ENCODE results near the gene RTN4R.

RTN4R gene

GRCh38 chr22:20226760-20227350 is 41.3 kb downstream of the RTN4R start:
- no peak for FAIRE-seq

GRCh38 chr22:20226077-20226716 is 41.9 kb downstream of the RTN4R start:
- FAIRE-seq = no peak

DNA sequence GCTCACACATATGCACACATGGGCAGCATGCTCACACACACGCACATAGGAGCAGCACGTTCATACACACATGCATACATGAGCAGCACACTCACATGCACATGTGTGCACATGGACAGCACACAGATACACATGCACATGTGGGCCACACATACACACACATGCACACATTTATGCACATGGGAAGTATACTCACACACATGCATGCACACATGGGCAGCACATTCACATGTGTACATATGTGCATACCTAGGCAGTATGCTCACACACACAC is 42.5 kb downstream of the RTN4R start:
- no peak for FAIRE-seq

DNA sequence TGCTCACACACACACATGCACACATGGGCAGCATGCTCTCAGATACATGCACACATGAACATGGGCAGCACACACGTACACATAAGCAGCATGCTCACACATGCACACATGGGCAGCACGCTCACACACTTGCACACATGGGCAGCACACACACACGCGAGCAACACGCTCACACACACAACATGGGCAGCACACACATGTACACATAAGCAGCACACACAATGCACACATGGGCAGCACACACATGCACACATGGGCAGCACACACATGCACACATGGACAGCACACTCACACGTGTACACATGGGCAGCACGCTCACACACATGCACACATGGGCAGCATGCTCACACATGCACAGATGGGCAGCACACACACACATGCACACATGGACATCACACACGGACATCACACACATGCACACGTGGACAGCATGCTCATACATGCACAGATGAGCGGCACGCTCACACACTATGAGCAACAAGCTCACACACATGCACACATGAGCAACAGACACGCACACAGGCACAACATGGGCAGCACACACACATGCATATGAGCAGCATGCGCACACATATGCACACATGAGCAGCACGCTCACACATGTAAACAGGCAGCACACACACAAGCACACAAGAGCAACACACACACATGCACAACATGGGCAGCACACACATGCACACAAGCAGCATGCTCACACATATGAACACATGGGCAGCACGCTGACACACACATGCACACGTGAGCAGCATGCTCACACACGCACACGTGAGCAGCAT is 43.0 kb downstream of the RTN4R start:
- no peak for FAIRE-seq

DNA sequence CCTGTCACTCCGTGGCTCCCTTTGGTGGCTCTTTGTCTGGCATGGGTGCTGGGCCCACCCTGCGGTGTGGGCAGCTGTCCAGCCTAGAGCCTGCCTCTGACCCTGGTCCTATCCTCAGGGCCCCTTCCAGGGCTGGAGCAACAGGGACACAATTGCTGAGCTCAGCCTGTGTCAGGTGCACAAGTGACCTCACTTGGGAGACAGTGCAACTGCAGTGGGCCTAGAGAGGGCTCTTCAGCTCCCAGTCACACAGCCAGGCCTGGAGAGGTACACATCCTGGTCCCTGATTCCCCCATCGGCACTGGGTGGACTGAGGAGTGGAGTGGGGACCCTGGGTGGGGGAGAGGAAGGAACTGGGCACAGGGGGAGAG is 43.9 kb downstream of the RTN4R start:
- FAIRE-seq = no peak

DNA sequence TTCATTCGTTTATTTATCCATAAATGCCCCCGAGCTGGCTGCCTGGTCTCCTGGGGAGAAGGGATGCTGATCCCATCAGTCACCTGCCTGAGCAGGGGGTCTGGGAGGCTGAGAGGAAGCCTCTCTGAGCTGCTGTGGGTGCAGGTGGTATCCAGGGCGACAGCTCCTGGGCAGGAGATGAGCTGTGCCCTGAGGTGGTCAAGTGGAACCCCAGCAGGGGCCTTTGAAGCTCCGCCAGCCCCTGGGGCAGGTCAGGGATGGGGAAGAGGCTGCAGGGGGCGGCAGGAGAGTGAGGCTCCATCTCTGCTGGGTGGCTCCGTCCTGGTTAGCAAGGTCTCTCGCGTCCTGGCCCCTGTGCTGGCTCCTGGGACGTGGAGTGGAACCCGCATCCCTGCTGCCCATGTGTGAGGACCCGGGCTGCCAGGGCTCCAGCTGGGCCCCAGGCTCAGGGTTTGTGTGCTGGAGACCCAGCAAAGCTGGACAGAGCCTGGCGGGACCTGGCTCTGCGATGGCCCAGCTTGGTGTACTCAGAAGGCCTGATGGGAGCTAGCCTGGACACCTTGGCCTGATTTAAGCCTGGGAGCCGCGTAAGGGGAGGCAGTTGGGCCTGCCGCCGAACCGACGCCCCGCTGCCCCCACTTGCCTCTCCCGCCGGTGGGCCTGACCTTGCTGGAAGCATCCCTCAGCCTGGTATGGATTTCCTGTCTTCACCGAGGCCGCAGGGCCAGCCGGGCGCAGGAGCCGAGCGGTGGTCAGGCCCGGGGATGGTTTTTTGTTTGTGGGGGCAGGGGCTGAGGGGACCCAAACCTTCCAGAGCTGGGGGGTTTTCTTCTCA is 44.5 kb downstream of the RTN4R start:
- FAIRE-seq = no peak

- FAIRE-seq = no peak
These were observed 45.2 kb downstream of the RTN4R start for GRCh38 chr22:20222764-20223420.

DNA sequence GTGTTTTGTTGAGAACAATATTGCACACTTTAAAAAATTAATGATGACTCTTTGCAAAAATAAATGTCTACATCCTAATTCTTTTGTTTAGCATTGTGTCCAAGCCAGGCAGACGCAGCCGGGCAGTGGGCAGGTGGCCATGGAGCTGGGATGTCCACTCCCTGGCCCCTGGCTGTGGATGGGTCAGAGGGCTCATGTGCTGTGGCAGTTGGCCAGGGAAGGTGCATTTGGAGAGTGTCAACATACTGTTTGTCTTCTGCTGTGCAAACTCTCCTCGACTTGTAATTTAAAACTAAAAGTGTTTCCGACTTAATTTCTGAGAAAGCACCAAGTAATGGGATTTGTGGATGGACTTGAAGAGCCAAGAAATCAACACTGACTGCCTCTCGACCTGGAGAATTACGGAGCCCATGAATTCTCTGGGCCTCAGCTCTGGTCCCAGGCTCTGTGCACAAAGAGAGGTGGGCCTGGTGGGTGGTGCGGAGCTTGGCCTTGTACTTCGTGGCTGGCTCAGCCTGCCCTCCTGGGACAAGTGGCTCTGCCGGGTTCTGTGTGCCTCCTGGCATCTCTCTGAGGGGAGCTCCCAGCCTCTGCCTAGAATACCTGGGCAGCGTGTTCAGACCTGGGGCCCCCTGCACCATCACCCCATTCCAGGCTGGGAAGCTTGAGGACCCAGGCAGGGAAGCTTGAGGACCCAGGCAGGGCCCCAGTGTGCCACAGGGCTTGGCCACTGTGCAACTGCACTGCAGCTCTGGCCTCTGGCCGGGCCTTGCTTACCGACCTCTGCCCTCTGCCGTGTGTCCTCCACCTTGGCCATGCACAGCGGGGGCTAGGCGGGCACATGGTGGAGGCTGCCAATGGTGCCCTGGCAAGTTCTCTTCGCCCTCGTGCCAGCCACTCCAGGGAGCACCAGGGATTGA is 46.4 kb downstream of the RTN4R start:
- FAIRE-seq = no peak

DNA sequence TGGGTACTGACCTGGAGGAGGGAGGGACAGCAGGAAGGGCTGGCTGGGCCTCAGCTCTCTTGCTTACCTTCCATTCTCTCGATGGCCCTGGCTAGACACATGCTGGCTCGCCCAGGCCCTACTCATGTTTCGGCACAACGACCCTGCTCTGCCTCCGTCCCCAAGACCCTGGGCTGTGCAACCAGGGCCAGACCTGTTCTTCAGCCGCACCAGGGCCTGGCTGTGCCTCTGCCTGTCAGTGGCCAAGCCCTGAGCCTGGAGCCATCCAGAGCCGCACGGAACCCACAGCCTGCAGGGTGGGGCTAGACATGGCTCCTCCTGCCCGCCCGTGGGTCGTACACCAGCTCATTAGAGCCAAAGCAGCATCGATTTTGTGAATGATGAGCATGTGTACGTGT is 47.5 kb downstream of the RTN4R start:
- no peak for FAIRE-seq

DNA sequence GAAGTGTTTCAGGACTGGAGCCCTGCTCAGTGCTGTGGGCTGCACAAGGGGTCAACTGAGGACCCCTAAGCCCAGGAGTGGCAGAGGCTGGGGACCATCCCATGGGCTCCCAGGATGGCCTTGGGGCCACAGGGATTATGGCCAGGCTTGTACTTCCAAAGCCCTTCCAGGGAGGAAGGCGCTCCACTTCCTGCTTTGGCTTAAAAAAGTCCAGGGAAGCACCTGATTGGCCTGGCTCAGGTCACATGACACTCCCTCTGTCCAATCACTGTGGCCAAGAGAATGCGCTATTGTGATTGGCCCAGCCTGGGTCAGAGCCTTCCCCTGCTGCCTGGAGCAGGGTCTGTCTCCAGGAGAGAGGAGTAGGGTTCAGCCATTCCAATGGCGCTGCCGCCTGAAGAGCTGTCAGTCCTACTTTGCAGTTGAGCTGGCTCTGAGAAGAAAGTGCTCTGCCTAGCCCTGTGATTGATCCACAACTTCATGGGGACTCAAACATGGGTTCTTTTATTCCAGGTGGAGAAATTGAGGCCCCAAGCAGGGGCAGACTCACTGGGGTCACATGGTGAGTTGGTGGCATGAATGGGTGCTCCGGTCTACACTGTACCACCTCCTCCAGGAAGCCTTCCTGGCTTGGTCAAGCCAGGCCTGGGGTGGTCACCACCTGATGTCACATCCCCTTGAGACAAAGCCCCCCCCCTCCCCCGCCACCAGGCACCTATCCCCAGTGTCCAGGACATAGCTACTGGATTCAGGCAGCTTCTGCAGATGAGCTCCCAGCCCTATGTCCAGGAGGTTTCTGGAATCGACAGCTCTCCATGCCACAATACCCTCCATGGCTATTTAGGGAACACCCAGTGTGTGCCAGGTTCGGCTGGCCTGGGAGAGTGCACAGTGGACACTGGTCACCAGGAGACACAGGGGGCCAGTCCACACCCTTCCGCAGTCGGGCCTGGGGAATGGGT is 48.2 kb downstream of the RTN4R start:
- FAIRE-seq = no peak

GRCh38 chr22:20218987-20219386 is 49.1 kb downstream of the RTN4R start:
- no peak for FAIRE-seq

GRCh38 chr22:20218326-20218872 is 49.7 kb downstream of the RTN4R start:
- no peak for FAIRE-seq

DNA sequence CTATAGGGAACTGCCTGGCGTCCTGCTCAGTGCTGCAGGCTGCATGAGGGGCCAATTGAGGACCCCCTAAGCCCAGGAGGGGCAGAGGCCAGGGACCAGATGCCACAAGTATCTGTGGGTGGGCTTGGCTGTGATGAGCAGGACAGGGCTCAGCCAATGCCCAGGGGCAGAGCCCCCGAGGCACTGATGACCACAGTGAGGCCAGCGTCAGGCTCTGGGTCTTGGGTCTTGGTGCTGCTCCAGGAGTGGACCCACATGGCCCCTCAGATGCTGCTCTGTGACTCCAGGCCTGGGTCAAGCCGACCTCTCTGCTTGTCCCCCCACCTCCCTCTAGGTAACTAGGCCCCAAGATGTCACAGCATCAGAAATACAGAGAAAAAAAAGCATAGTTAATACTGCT is 50.6 kb downstream of the RTN4R start:
- FAIRE-seq = no peak

DNA sequence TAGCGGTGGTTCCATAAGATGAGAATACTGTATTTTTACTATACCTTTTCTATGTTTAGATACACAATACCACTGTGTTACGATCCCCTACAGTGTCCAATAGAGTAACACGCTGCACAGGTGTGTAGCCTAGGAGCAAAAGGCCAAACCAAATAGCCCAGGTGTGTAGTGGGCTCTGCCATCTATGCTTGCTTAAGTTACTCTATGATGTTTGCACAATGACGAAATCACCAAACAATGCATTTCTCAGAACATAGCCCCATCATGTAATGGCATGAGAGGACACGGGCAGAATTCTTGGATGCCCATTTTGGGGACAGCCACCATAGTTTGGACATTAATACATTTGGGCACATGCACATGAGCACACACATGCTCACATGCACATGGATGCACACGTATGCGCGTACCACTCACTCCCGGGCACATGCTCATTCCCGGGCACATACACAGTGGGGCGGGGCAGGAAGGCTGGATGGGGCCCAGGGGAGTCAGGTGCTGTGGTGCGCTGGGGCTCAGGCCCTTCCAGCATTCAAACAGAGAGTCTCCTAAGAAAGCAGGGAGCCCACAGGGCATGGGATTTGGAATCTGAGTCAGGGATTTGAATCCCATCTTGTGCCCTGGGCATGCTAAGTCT is 51.1 kb downstream of the RTN4R start:
- FAIRE-seq = no peak

DNA sequence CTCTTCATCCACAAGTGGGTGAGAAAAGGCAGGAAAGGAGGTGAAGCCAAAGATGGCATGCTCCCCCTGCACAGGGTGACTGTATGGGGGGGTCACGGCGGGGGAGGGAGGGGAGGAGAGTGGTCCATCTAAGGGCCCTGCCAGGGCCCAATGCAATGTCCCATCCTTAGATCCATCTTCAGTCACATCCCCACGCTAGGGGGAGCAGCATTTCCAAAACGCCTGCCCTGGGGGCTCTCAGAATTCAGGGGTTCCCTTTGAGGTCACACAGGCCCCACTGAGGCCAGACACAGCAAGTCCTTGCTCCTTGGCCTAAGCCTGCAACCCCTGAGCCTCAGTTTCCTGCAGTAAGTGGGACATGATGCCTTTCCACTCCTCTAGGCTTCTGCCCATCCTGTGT is 52.4 kb downstream of the RTN4R start:
- FAIRE-seq = no peak

- FAIRE-seq = no peak
These were observed 53.3 kb downstream of the RTN4R start for GRCh38 chr22:20214853-20215252.

GRCh38 chr22:20213833-20214708 is 54.0 kb downstream of the RTN4R start:
- FAIRE-seq = no peak

GRCh38 chr22:20212754-20213699 is 55.1 kb downstream of the RTN4R start:
- no peak for FAIRE-seq

Measured in colon (tissue), 2 donors.